GM19239 (cell line): ENCODE results near the gene KCNAB3.

Source experiments
- DNase-seq: peaks from one replicate; pipeline ENCODE4 v3.0.0; 2011; ENCODE audit warnings: low spot score; ENCODE audit not compliant: insufficient read length
- FAIRE-seq: peaks from 2 replicates; lab custom pipeline; 2011; peaks lifted over from hg19 to GRCh38; lab: Jason Lieb, UNC

KCNAB3 gene

DNA sequence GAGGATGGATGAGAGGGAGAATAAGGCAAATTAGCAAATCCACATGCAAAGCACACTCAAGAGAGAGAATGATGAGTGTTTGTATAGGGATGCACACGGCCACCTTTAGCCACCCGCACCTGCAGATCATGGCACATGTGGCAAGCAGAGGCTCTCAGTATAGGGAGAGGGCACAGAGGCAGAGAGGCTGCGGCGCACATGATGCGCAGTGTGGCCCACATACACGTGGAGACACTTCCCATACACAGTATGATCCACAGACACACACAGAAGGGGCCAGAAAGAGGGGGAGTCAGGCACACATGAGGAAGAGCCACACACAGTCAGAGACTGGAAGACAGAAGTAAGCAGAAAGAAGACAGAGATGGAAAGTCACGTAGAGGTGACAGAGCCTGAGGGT lies 47.6 kb downstream of the KCNAB3 start:
- FAIRE-seq (peak; percentile 28), DNase-seq (no peak)

DNA sequence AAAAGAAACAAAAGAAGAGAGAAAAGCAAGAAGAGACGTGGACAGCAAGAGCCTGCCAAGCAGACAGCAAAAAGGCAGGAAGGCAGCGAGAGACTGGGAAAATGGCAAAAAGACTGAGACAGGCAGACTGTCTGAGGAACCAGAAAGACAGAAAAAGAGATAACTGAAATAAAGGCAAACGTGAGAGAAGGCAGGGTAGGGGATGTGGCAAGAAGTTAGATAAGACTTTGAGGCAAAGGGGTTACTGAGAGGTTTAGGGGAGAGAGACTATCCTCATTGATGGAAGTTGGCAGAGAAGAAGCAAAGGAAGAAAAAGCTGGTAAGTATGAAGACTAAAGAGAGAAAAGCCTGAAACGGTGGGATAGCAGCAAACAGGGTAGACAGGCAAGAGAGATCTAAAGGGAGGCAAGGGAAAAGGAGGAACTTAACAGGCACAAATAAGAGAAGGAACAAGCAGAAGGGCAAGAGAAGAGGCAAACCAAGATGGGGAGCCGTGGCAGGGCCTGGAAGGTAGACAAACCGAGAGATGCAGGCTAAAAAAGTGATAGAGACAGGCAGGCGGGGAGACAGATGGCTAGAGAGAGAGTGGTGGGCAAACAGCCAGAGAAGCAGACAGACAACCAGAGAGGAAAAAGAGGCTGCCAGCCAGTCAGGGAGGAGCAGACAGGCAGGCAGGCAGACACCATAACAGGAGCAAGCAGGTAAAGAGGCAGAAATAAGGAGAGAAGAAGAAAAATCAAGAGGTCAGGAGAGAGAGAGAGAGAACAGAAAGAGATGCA lies 48.2 kb downstream of the KCNAB3 start:
- FAIRE-seq = peak; percentile 4

DNA sequence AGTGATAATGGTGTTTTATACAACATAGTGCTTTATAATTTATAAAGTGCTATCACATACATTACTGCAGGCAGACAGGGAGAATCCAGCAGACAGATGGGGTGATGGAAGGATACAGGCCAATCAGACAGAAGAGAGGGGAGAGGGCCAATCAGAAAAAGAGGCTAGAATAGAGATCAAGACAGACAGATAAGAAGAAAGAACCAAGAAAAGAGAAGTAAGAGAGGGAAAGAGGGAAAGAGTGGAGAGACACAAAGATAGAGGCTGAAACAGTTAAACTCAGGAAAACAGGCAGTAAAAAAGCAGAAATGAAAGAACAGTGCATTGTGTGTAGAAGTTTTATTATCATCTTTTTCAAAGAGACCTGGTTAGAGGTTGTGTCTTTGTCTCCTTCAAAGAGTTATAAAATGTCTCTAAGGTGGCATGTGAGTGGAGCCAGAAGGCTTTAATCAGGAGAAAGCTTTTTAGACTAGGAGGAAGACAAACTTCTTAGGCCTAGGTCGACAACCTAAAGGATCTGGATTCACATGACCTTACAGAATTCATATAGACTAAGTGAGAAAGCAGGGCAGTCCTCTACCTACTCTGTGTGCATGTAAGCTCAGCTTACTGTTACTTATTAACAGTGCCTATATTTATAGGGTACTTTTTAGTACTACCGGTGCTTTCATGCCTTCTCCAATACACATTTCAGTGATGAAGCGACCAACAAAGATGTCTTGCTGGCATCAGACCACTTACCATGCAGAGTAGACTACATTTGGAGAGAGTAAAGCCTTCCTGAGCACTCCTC lies 49.4 kb downstream of the KCNAB3 start:
- peak; percentile 90 for FAIRE-seq
- no peak for DNase-seq

More for the DNA sequence above, 48.2 kb downstream of the KCNAB3 start:
- DNase-seq = no peak

DNA sequence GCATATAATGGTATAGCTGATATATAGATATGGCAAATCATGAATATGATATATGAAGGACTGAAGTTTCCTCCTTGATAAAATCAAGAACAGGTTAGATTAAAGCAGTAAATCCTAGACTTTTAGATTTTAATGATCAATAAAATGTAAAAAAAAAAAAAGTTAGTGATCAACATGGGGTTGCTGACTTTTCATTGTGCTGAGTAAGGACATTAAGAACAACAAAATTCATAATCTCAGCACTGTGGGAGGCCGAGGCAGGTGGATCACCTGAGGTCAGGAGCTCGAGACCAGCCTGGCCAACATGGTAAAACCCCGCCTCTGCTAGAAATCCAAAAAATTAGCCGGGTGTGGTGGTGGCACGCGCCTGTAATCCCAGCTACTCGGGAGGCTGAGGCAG lies 51.4 kb downstream of the KCNAB3 start:
- no peak for DNase-seq
- FAIRE-seq = no peak

DNA sequence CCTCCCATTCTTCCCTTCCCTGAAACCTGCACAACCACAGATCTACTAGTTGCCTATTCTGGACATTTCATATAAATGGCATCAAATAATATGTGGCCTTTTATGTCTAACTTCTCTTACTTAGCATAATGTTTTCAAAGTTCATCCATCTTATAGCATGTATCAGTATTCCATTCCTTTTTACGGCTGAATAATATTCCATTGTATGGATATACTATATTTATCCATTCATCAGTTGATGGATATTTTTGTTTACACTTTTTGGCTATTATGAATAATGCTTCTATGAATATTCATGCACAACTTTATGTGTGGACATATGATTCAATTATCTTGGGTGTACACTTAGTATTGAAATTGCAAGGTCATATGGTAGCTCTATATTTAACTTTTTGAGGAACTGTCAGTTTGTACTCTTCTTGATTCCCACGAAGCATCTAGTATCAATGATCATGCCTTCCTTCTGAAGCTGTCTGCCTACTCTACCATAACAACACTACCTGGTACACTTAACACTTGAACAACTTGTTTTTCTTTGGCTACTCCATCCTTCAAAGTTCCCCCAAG lies 53.8 kb downstream of the KCNAB3 start:
- peak; percentile 51 for FAIRE-seq
- DNase-seq = no peak

DNA sequence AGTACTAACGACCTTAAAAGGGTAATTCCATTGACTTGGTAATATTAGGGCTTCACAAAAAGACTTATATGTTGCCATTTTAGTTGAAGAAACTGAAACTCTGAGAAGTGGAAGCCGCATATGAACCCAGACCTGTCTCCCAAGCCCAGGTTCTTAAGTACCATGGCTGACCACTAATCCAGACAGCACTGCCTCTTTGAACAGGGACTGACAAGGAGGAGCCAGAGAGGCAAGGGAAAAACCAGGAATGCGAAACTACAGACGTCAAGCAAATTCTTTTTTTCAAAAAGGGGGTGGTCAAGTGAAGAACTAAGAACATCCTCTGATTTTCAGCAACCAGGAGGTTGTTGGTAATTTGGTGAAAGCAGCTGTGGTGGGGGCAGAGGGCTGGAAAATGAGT lies 56.6 kb downstream of the KCNAB3 start:
- FAIRE-seq (no peak), DNase-seq (no peak)
